ENCODE results near the gene KASH5.

The KASH5 gene

GRCh38 chr19:49422407-49423070, 34.5 kb downstream of the KASH5 start:
- H3K4me1 ChIP-seq (ENCODE audit: control insufficient read depth in 1 of 2, insufficient read depth in 2 of 2, low read length in 2 of 2): peaks cover 0 to 3% of the 10 kb centered on the region in 2 experiments
- H3K4ac ChIP-seq (ENCODE audit: low read depth, low read length): no peak overlapping the region
- no peak overlapping the region for H4K12ac ChIP-seq (ENCODE audit: low read depth, low read length)
- H2BK5ac ChIP-seq (ENCODE audit: low read depth, low read length, poor library complexity): no peak overlapping the region
- H3K23ac ChIP-seq (ENCODE audit: low read length): no peak overlapping the region
- no peak overlapping the region for H3K9ac ChIP-seq (ENCODE audit: low read length)
- H3K79me1 ChIP-seq (ENCODE audit: low read length): no peaks in the 10 kb centered on the region
- H3K9me3 ChIP-seq (ENCODE audit: insufficient read depth, low read depth, low read length): peaks cover 4% of the 10 kb centered on the region
- no peak overlapping the region for H3K4me2 ChIP-seq (ENCODE audit: low read length)
- H3K27me3 ChIP-seq (ENCODE audit: insufficient read depth, low read length): peaks cover 67% of the 10 kb centered on the region
- no peak overlapping the region for H4K8ac ChIP-seq (ENCODE audit: low read depth, low read length)
- no peak overlapping the region for H2BK12ac ChIP-seq (ENCODE audit: low read length)
- no peak overlapping the region for H2AFZ ChIP-seq (ENCODE audit: insufficient read depth, low read length, poor library complexity)
- no peak overlapping the region for H2AK5ac ChIP-seq (ENCODE audit: low read length)
- H3K18ac ChIP-seq (ENCODE audit: low read length): no peak overlapping the region
- H3K14ac ChIP-seq (ENCODE audit: low read length): no peak overlapping the region
- no peaks in the 10 kb centered on the region for H3K36me3 ChIP-seq (ENCODE audit: control insufficient read depth in 1 of 2, insufficient read depth in 2 of 2, low read length in 2 of 2)
- H3K79me2 ChIP-seq (ENCODE audit: control insufficient read depth, insufficient read depth, low read length, poor library complexity): no peaks in the 10 kb centered on the region
- H3K4me3 ChIP-seq (ENCODE audit: low read depth, low read length): no peak overlapping the region
- no peak overlapping the region for H4K91ac ChIP-seq (ENCODE audit: low read depth, low read length)
- H3K27ac ChIP-seq (ENCODE audit: low read depth, low read length): no peak overlapping the region
- no CpG with 5 or more reads among the region's 58 CpGs for WGBS (ENCODE audit: extremely low coverage, insufficient coverage, insufficient read length)
- no peak overlapping the region for H2BK120ac ChIP-seq (ENCODE audit: insufficient read depth, low read length, poor library complexity)
- DNase-seq: no peak

- H3K4me2 ChIP-seq (ENCODE audit: low read length): no peak within 1 kb of the TSS
- no peak within 1 kb of the TSS for H2BK5ac ChIP-seq (ENCODE audit: low read depth, low read length, poor library complexity)
- H3K18ac ChIP-seq (ENCODE audit: low read length): no peak within 1 kb of the TSS
- no peak within 1 kb of the TSS for H3K23ac ChIP-seq (ENCODE audit: low read length)
- no peak within 1 kb of the TSS for H2AFZ ChIP-seq (ENCODE audit: insufficient read depth, low read length, poor library complexity)
- no peaks in the 10 kb centered on the region for H3K36me3 ChIP-seq (ENCODE audit: control insufficient read depth in 1 of 2, insufficient read depth in 2 of 2, low read length in 2 of 2)
- no peak for DNase-seq
- no peak within 1 kb of the TSS for H2BK120ac ChIP-seq (ENCODE audit: insufficient read depth, low read length, poor library complexity)
- H3K27ac ChIP-seq (ENCODE audit: low read depth, low read length): no peak within 1 kb of the TSS
- H4K8ac ChIP-seq (ENCODE audit: low read depth, low read length): no peak within 1 kb of the TSS
- H3K79me2 ChIP-seq (ENCODE audit: control insufficient read depth, insufficient read depth, low read length, poor library complexity): no peaks in the 10 kb centered on the region
- peaks cover 6% of the 10 kb centered on the region for H3K9me3 ChIP-seq (ENCODE audit: insufficient read depth, low read depth, low read length)
- no peak within 1 kb of the TSS for H2BK12ac ChIP-seq (ENCODE audit: low read length)
- H3K9ac ChIP-seq (ENCODE audit: low read length): no peak within 1 kb of the TSS
- H3K4me1 ChIP-seq (ENCODE audit: control insufficient read depth in 1 of 2, insufficient read depth in 2 of 2, low read length in 2 of 2): peaks cover 3% of the 10 kb centered on the region in 2 experiments
- no peak within 1 kb of the TSS for H3K14ac ChIP-seq (ENCODE audit: low read length)
- no peaks in the 10 kb centered on the region for H3K79me1 ChIP-seq (ENCODE audit: low read length)
- no peak within 1 kb of the TSS for H3K4me3 ChIP-seq (ENCODE audit: low read depth, low read length)
- H4K12ac ChIP-seq (ENCODE audit: low read depth, low read length): no peak within 1 kb of the TSS
- H2AK5ac ChIP-seq (ENCODE audit: low read length): no peak within 1 kb of the TSS
- H3K27me3 ChIP-seq (ENCODE audit: insufficient read depth, low read length): peaks cover 74% of the 10 kb centered on the region
- no peak within 1 kb of the TSS for H3K4ac ChIP-seq (ENCODE audit: low read depth, low read length)
- no CpG with 5 or more reads among the region's 42 CpGs for whole genome bisulfite sequencing (ENCODE audit: extremely low coverage, insufficient coverage, insufficient read length)
- H4K91ac ChIP-seq (ENCODE audit: low read depth, low read length): no peak within 1 kb of the TSS
Measured at GRCh38 chr19:49423071-49423984, 35.3 kb downstream of the KASH5 start, which contains the start of gene PTH2. Gene PTH2 (minus strand): TSS chr19:49423441. CDS start chr19:49423339, 102 bp downstream.

- Histone ChIP-seq H3K79me1 (ENCODE audit: low read length) (no peaks in the 10 kb centered on the region), H2AK5ac (ENCODE audit: low read length) (no peak overlapping the region)
- WGBS (ENCODE audit: extremely low coverage, insufficient coverage, insufficient read length): no CpG with 5 or more reads among the region's 3 CpGs
Measured at GRCh38 chr19:49423985-49424303, 35.9 kb downstream of the KASH5 start.

DNA sequence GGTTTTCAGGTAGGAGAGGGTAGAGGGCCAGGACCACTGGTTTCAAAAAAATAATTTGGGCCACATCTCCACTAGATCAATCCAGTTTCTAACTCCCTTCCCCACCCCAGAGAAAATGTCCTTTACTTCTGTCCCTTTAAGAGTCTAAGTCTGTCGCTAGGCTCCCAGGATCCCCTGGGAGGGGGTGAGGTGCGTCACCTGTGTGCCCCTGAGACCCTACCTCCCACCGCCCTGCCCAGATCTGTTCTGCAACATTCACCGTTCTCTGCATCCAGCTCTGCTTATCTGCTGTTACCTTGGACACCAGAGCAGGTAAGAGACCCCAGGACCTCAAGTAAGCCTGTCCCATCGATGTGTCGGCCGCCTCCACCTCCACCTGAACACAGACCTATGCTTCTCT, 37.1 kb downstream of the KASH5 start, which contains the start of gene GFY:
TSS of gene GFY (plus strand) at position 211 of the 400 bp plus-strand sequence. CDS start 1,043 bp downstream, outside the sequence.
- WGBS (ENCODE audit: extremely low coverage, insufficient coverage, insufficient read length): no CpG with 5 or more reads among the region's 7 CpGs
- Histone ChIP-seq H3K4me3 (ENCODE audit: low read depth, low read length) (no peak within 1 kb of the TSS), H3K27ac (ENCODE audit: low read depth, low read length) (no peak within 1 kb of the TSS), H3K18ac (ENCODE audit: low read length) (no peak within 1 kb of the TSS), H3K4me1 (ENCODE audit: control insufficient read depth in 1 of 2, insufficient read depth in 2 of 2, low read length in 2 of 2) (peaks cover 3% of the 10 kb centered on the region in 2 experiments), H3K9me3 (ENCODE audit: insufficient read depth, low read depth, low read length) (peaks cover 6% of the 10 kb centered on the region), H3K79me1 (ENCODE audit: low read length) (no peaks in the 10 kb centered on the region), H2AK5ac (ENCODE audit: low read length) (no peak within 1 kb of the TSS), H3K23ac (ENCODE audit: low read length) (no peak within 1 kb of the TSS), H3K9ac (ENCODE audit: low read length) (no peak within 1 kb of the TSS), H2AFZ (ENCODE audit: insufficient read depth, low read length, poor library complexity) (no peak within 1 kb of the TSS), H2BK5ac (ENCODE audit: low read depth, low read length, poor library complexity) (no peak within 1 kb of the TSS), H3K79me2 (ENCODE audit: control insufficient read depth, insufficient read depth, low read length, poor library complexity) (no peaks in the 10 kb centered on the region), H4K12ac (ENCODE audit: low read depth, low read length) (no peak within 1 kb of the TSS), H3K14ac (ENCODE audit: low read length) (no peak within 1 kb of the TSS), H3K4ac (ENCODE audit: low read depth, low read length) (no peak within 1 kb of the TSS), H4K8ac (ENCODE audit: low read depth, low read length) (no peak within 1 kb of the TSS), H3K4me2 (ENCODE audit: low read length) (no peak within 1 kb of the TSS), H3K27me3 (ENCODE audit: insufficient read depth, low read length) (peaks cover 82% of the 10 kb centered on the region), H2BK12ac (ENCODE audit: low read length) (no peak within 1 kb of the TSS), H2BK120ac (ENCODE audit: insufficient read depth, low read length, poor library complexity) (no peak within 1 kb of the TSS), H3K36me3 (ENCODE audit: control insufficient read depth in 1 of 2, insufficient read depth in 2 of 2, low read length in 2 of 2) (no peaks in the 10 kb centered on the region), H4K91ac (ENCODE audit: low read depth, low read length) (no peak within 1 kb of the TSS)
- DNase-seq: no peak

More at GRCh38 chr19:49423985-49424303, 35.9 kb downstream of the KASH5 start:
- H2BK12ac ChIP-seq (ENCODE audit: low read length): no peak overlapping the region
- H2BK120ac ChIP-seq (ENCODE audit: insufficient read depth, low read length, poor library complexity): no peak overlapping the region
- no peaks in the 10 kb centered on the region for H3K36me3 ChIP-seq (ENCODE audit: control insufficient read depth in 1 of 2, insufficient read depth in 2 of 2, low read length in 2 of 2)
- no peak overlapping the region for H2BK5ac ChIP-seq (ENCODE audit: low read depth, low read length, poor library complexity)
- no peak overlapping the region for H3K4me3 ChIP-seq (ENCODE audit: low read depth, low read length)
- no peak overlapping the region for H3K18ac ChIP-seq (ENCODE audit: low read length)
- H3K79me2 ChIP-seq (ENCODE audit: control insufficient read depth, insufficient read depth, low read length, poor library complexity): no peaks in the 10 kb centered on the region
- no peak overlapping the region for H3K4ac ChIP-seq (ENCODE audit: low read depth, low read length)
- peaks cover 80% of the 10 kb centered on the region for H3K27me3 ChIP-seq (ENCODE audit: insufficient read depth, low read length)
- H4K12ac ChIP-seq (ENCODE audit: low read depth, low read length): no peak overlapping the region
- H3K23ac ChIP-seq (ENCODE audit: low read length): no peak overlapping the region
- H4K8ac ChIP-seq (ENCODE audit: low read depth, low read length): no peak overlapping the region
- no peak overlapping the region for H3K4me2 ChIP-seq (ENCODE audit: low read length)
- no peak overlapping the region for H3K9ac ChIP-seq (ENCODE audit: low read length)
- DNase-seq: no peak
- H2AFZ ChIP-seq (ENCODE audit: insufficient read depth, low read length, poor library complexity): no peak overlapping the region
- peaks cover 6% of the 10 kb centered on the region for H3K9me3 ChIP-seq (ENCODE audit: insufficient read depth, low read depth, low read length)
- no peak overlapping the region for H4K91ac ChIP-seq (ENCODE audit: low read depth, low read length)
- no peak overlapping the region for H3K14ac ChIP-seq (ENCODE audit: low read length)
- H3K4me1 ChIP-seq (ENCODE audit: control insufficient read depth in 1 of 2, insufficient read depth in 2 of 2, low read length in 2 of 2): peaks cover 3% of the 10 kb centered on the region in 2 experiments
- H3K27ac ChIP-seq (ENCODE audit: low read depth, low read length): no peak overlapping the region

All from trophoblast cell (in vitro differentiated cells and primary cell).